HEK293 (cell line): ENCODE data around the gene EGFL8.

ENCODE experiments used
- ZNF529 ChIP-seq: fragments of 450-650 bp; formaldehyde crosslinking; IDR thresholded peaks from 2 replicates; pipeline ENCODE4 v1.5.1; 2017; ENCODE audit warnings: missing genetic modification characterization, missing biosample characterization; ENCODE audit not compliant: insufficient replicate concordance
- ZNF555 ChIP-seq: fragments of 450-650 bp; formaldehyde crosslinking; conservative IDR thresholded peaks from 2 replicates; pipeline ENCODE4 v1.5.1; 2017; ENCODE audit warnings: missing biosample characterization, mild to moderate bottlenecking, missing genetic modification characterization, inconsistent platforms
- ZNF677 ChIP-seq: fragments of 450-650 bp; IDR thresholded peaks from 2 replicates; pipeline ENCODE4 v1.5.0; 2018; ENCODE audit warnings: missing biosample characterization, mild to moderate bottlenecking, missing genetic modification characterization, moderate library complexity
- ZNF830 ChIP-seq: fragments of 450-650 bp; IDR thresholded peaks from 2 replicates; pipeline ENCODE4 v1.5.0; 2018; ENCODE audit warnings: missing biosample characterization, missing genetic modification characterization, low read depth, mild to moderate bottlenecking, moderate library complexity
- TF ChIP-seq, protein P1 (sequence below): fragments of 450-650 bp; formaldehyde crosslinking; IDR thresholded peaks from 2 replicates; pipeline ENCODE4 v1.5.1; 2016; ENCODE audit warnings: missing biosample characterization, missing genetic modification characterization
- TF ChIP-seq, protein P2 (sequence below): fragments of 450-650 bp; formaldehyde crosslinking; IDR thresholded peaks from 2 replicates; pipeline ENCODE4 v1.5.1; 2016; ENCODE audit warnings: missing biosample characterization, missing genetic modification characterization, low read depth

DNA sequence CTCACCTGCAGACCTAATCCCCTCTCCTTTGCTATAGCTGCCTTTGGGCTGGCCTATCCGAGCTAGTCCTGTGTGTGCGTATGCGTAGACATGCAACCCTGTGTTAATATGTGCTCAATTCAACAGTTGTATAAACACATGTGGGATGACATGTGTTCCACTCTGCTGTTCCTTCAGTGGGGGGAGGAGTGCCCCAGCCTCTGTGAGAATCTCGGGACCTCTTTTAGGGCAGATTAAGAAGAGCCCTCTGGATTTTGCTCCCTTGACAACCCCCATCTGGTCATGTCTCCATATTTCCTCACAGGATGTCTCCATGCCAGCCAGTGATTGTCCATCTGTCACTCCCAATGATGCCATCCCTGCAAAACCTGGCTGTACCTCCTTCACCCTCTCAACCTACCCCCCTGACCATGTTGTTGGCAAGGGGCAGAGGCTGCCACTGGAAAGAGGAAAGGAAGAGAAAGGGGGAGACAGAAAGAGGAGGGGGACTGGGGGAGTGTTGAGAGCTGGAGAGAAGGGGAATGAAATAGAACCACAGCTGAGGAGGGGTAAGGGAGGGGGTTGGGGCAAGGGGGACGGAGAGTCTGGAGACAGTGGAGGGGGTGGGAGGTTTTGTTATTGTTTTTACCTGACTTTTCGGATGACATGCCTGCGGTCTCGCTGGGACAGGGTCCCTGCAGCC, 13.1 kb upstream of the EGFL8 start:
- TF ChIP-seq, protein P1, sequence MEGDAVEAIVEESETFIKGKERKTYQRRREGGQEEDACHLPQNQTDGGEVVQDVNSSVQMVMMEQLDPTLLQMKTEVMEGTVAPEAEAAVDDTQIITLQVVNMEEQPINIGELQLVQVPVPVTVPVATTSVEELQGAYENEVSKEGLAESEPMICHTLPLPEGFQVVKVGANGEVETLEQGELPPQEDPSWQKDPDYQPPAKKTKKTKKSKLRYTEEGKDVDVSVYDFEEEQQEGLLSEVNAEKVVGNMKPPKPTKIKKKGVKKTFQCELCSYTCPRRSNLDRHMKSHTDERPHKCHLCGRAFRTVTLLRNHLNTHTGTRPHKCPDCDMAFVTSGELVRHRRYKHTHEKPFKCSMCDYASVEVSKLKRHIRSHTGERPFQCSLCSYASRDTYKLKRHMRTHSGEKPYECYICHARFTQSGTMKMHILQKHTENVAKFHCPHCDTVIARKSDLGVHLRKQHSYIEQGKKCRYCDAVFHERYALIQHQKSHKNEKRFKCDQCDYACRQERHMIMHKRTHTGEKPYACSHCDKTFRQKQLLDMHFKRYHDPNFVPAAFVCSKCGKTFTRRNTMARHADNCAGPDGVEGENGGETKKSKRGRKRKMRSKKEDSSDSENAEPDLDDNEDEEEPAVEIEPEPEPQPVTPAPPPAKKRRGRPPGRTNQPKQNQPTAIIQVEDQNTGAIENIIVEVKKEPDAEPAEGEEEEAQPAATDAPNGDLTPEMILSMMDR (tag by site-specific recombination) = no peak
- TF ChIP-seq, protein P2, sequence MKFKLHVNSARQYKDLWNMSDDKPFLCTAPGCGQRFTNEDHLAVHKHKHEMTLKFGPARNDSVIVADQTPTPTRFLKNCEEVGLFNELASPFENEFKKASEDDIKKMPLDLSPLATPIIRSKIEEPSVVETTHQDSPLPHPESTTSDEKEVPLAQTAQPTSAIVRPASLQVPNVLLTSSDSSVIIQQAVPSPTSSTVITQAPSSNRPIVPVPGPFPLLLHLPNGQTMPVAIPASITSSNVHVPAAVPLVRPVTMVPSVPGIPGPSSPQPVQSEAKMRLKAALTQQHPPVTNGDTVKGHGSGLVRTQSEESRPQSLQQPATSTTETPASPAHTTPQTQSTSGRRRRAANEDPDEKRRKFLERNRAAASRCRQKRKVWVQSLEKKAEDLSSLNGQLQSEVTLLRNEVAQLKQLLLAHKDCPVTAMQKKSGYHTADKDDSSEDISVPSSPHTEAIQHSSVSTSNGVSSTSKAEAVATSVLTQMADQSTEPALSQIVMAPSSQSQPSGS (tag by site-specific recombination) = no peak
- no peak for TF ChIP-seq ZNF830 (tag by site-specific recombination)
- no peak for TF ChIP-seq ZNF529 (tag by site-specific recombination)
- TF ChIP-seq ZNF555 (tag by site-specific recombination) = no peak
- TF ChIP-seq ZNF677 (tag by site-specific recombination) = no peak
